Measurements from ENCODE around the gene UBTFL1.
"Not testable (repeated sequence)": the region's sequence is repeated elsewhere in the genome, so short reads cannot be mapped to it uniquely, and the experiment has no call there.

Gene UBTFL1

GRCh38 chr11:90085650-90086049, at the start of gene UBTFL1:
Gene UBTFL1, plus strand, starts transcription at chr11:90085950. Its CDS starts 0 bp downstream, at chr11:90085950.
- not testable (repeated sequence) for H3K36me3 Mint-ChIP-seq (ENCODE audit: low read depth); H3K9me3 Mint-ChIP-seq

DNA sequence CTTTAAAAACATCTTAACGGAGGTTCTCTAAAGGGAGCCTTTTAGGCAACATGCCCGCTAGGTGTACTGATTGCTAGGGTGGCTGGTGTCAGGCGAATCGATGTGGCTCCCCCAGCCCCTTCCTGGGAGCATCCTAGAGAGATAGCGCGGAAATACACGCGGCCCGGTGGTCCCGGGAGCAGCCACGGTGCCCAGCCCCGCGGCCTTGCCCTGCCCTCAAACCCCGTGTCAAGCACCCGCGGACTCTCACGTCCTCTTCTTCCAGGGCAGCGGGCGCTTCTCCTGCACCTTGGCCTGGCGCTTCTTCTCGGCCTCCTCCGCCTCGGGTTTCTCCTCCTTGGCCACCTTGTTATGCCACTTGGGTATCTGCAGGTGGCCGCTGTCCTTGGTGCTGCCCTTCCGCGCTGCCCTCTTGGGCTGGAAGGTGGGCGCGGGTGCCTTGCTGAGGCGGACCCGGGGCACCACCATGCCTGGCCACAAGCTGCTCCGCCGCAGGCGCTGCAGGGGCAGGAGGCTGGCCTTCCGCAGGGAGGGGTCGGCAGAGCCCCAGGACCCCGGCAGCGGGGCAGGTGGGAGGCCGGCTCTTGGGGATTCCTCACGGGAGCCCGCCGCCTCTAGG, 34.0 kb upstream of the UBTFL1 start:
- intact Hi-C loops (cut with micrococcal nuclease), result not testable (repeated sequence)

More at GRCh38 chr11:90085650-90086049, at the start of gene UBTFL1:
- intact Hi-C loops (cut with micrococcal nuclease); H3K27me3 Mint-ChIP-seq; H3K27ac Mint-ChIP-seq; H3K4me1 Mint-ChIP-seq (ENCODE audit: low read depth); H3K4me3 Mint-ChIP-seq: not testable (repeated sequence)

DNA sequence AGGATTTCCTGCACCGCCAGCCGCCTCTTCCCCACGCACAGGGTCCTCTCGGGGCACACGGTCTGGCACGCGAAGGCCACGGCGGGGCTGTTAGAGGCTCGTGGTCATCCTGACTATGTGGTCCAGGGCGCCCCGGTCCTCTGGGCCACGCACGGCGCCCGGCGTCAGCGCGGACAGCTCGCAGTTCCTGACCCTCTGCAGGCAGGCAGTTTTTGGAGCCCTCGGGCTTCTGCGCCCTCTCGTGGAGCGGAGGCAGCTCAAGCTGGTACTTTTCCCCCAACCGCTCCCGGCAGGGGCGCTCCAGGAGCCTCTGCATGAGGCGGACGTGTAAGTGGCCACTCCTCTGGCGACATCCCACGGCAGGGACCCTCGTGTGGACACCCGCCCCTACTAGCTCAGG, 33.4 kb upstream of the UBTFL1 start:
- intact Hi-C loops (cut with micrococcal nuclease); H3K27ac Mint-ChIP-seq; H3K27me3 Mint-ChIP-seq; H3K9me3 Mint-ChIP-seq; H3K4me3 Mint-ChIP-seq; H3K4me1 Mint-ChIP-seq (ENCODE audit: low read depth); H3K36me3 Mint-ChIP-seq (ENCODE audit: low read depth): not testable (repeated sequence)

More for the DNA sequence above, 34.0 kb upstream of the UBTFL1 start:
- H3K27ac Mint-ChIP-seq; H3K4me3 Mint-ChIP-seq; H3K9me3 Mint-ChIP-seq; H3K36me3 Mint-ChIP-seq (ENCODE audit: low read depth); H3K4me1 Mint-ChIP-seq (ENCODE audit: low read depth); H3K27me3 Mint-ChIP-seq: not testable (repeated sequence)

GRCh38 chr11:90053545-90053944, 32.2 kb upstream of the UBTFL1 start:
- H3K27ac Mint-ChIP-seq; H3K4me3 Mint-ChIP-seq; intact Hi-C loops (cut with micrococcal nuclease); H3K4me1 Mint-ChIP-seq (ENCODE audit: low read depth); H3K36me3 Mint-ChIP-seq (ENCODE audit: low read depth); H3K27me3 Mint-ChIP-seq; H3K9me3 Mint-ChIP-seq: not testable (repeated sequence)

GRCh38 chr11:90088731-90089130, 3.0 kb downstream of the UBTFL1 start:
- H3K27ac Mint-ChIP-seq; H3K4me3 Mint-ChIP-seq; H3K4me1 Mint-ChIP-seq (ENCODE audit: low read depth); H3K36me3 Mint-ChIP-seq (ENCODE audit: low read depth); H3K9me3 Mint-ChIP-seq; H3K27me3 Mint-ChIP-seq; intact Hi-C loops (cut with micrococcal nuclease): not testable (repeated sequence)

DNA sequence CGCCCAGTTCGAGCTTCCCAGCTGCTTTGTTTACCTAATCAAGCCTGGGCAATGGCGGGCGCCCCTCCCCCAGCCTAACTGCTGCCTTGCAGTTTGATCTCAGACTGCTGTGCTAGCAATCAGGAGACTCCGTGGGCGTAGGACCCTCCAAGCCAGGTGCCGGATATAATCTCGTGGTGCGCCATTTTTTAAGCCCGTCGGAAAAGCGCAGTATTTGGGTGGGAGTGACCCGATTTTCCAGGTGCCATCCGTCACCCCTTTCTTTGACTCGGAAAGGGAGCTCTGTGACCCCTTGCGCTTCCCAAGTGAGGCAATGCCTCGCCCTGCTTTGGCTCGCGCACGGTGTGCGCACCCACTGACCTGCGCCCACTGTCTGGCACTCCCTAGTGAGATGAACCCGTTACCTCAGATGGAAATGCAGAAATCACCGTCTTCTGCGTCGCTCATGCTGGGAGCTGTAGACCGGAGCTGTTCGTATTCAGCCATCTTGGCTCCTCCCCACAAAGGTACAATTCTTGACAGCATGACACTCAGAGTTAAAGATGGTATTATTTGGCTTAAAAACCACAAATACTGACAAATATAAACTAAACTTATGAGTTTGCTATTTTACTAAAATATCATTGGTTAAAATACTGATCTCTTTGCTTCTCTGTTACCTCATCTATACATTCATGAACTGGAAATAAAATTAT, 9.6 kb downstream of the UBTFL1 start:
- H3K36me3 Mint-ChIP-seq (ENCODE audit: low read depth); intact Hi-C loops (cut with micrococcal nuclease); H3K4me1 Mint-ChIP-seq (ENCODE audit: low read depth); H3K4me3 Mint-ChIP-seq; H3K27me3 Mint-ChIP-seq; H3K9me3 Mint-ChIP-seq; H3K27ac Mint-ChIP-seq: not testable (repeated sequence)

DNA sequence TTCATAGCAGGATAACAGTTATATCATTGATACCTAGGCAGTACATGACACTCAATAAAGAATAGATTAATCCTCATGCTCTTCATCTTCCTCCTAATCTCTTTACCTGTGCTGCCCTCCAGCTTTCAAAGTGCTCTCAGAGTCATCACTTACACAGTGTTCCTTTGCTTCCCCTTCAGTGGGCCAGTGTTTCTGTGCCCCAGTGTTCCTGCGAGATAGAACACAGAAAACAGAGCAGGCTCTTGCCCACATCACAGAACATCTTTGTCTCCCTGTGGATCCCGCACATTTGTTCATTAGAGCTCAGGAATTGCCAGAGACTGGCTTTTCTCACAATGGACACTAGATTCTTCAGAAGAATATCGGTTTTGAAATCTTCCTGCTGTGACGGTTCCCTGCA, 12.5 kb downstream of the UBTFL1 start:
- H3K36me3 Mint-ChIP-seq (ENCODE audit: low read depth); H3K27me3 Mint-ChIP-seq; H3K27ac Mint-ChIP-seq; H3K4me3 Mint-ChIP-seq; H3K4me1 Mint-ChIP-seq (ENCODE audit: low read depth); intact Hi-C loops (cut with micrococcal nuclease); H3K9me3 Mint-ChIP-seq: not testable (repeated sequence)

DNA sequence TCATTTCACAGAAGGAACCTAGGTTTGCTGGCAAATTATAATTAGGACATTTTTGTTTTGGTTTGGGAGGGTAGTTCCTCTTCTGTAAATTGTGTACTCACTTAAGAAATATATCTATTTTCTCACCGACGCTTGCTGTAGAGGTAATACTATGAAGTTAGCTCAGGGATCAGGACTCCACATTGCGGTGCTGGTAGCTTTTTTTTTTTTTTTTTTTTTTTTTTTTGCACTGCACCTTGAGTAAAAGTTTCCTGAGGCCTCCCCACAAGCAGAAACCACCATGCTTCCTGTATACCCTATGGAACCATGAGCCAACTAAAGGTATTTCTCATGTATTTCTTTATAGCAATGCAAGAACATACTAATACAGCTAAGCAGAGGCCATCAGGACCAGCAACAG, 14.7 kb downstream of the UBTFL1 start:
- Mint-ChIP-seq H3K27ac (no peak overlapping the region), H3K9me3 (no peaks in the 10 kb centered on the region), H3K27me3 (no peaks in the 10 kb centered on the region), H3K4me3 (no peak overlapping the region), H3K4me1 (ENCODE audit: low read depth) (no peaks in the 10 kb centered on the region), H3K36me3 (ENCODE audit: low read depth) (no peaks in the 10 kb centered on the region)
- intact Hi-C loops (cut with micrococcal nuclease), result no loop called here

GRCh38 chr11:90113541-90113940, 27.8 kb downstream of the UBTFL1 start:
- Mint-ChIP-seq H3K36me3 (ENCODE audit: low read depth) (no peaks in the 10 kb centered on the region), H3K27ac (no peak overlapping the region), H3K27me3 (no peaks in the 10 kb centered on the region), H3K4me3 (no peak overlapping the region), H3K4me1 (ENCODE audit: low read depth) (no peaks in the 10 kb centered on the region), H3K9me3 (no peaks in the 10 kb centered on the region)
- intact Hi-C loops (cut with micrococcal nuclease), result no loop called here

DNA sequence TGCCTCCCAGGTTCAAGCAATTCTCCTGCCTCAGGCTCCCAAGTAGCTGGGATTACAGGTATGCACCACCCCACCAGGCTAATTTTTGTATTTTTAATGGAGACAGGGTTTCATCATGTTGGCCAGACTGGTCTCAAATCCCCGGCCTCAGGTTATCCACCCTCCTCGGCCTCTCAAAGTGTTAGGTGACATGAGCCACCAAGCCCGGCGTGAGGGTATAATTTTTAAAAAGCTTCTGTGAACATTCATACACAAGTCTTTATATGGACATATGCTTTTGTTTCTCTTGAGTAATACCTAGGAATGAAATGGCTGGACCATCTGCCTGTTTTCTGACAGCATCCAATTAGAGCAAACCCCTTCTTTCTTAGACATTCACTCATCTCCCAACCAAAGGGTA, 34.4 kb downstream of the UBTFL1 start:
- Mint-ChIP-seq H3K9me3 (no peaks in the 10 kb centered on the region), H3K4me3 (no peak overlapping the region), H3K27me3 (no peaks in the 10 kb centered on the region), H3K27ac (no peak overlapping the region), H3K4me1 (ENCODE audit: low read depth) (no peaks in the 10 kb centered on the region), H3K36me3 (ENCODE audit: low read depth) (no peaks in the 10 kb centered on the region)
- intact Hi-C loops (cut with micrococcal nuclease), result no loop called here

GRCh38 chr11:90124371-90124770, 38.6 kb downstream of the UBTFL1 start:
- H3K4me3 Mint-ChIP-seq, result no peak overlapping the region
- no peaks in the 10 kb centered on the region for H3K9me3 Mint-ChIP-seq
- no peaks in the 10 kb centered on the region for H3K27me3 Mint-ChIP-seq
- intact Hi-C loops (cut with micrococcal nuclease), result no loop called here
- no peak overlapping the region for H3K27ac Mint-ChIP-seq
- H3K4me1 Mint-ChIP-seq (ENCODE audit: low read depth), result no peaks in the 10 kb centered on the region
- H3K36me3 Mint-ChIP-seq (ENCODE audit: low read depth), result no peaks in the 10 kb centered on the region

DNA sequence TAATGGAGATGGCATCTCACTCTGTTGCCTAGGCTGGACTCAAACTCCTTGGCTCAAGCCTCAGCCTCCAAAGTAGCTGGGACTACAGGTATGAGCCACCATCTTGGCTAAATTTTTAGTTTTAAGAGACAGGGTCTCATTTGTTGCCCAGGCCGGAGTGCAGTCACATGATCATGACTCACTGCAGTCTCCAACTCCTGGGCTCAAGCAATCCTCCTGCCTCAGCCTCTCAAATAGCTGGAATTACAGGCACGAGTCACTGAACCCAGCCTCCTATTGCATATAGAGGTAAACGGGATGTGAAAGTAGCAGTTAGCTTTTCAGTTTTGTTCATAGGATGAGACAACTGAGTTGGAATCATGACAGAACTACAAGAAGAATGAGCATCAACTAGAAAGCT, 39.2 kb downstream of the UBTFL1 start:
- no peak overlapping the region for H3K4me3 Mint-ChIP-seq
- H3K9me3 Mint-ChIP-seq, result no peaks in the 10 kb centered on the region
- H3K36me3 Mint-ChIP-seq (ENCODE audit: low read depth), result no peaks in the 10 kb centered on the region

GRCh38 chr11:90133560-90134477, 48.1 kb downstream of the UBTFL1 start:
- Mint-ChIP-seq H3K4me3 (no peak overlapping the region), H3K36me3 (ENCODE audit: low read depth) (no peaks in the 10 kb centered on the region)
- intact Hi-C loops (cut with micrococcal nuclease), result no loop called here

More for the DNA sequence above, 39.2 kb downstream of the UBTFL1 start:
- Mint-ChIP-seq H3K4me1 (ENCODE audit: low read depth) (no peaks in the 10 kb centered on the region), H3K27me3 (no peaks in the 10 kb centered on the region), H3K27ac (no peak overlapping the region)
- intact Hi-C loops (cut with micrococcal nuclease), result no loop called here

GRCh38 chr11:90134478-90135003, 48.8 kb downstream of the UBTFL1 start, which contains the start of gene NAALAD2:
Gene NAALAD2, plus strand, starts transcription at chr11:90134663. Its CDS starts 96 bp downstream, at chr11:90134759.
- intact Hi-C loops (cut with micrococcal nuclease), result no loop called here
- H3K27me3 Mint-ChIP-seq, result peaks cover 31% of the 10 kb centered on the region
- peaks cover 11% of the 10 kb centered on the region for H3K4me1 Mint-ChIP-seq (ENCODE audit: low read depth)
- H3K4me3 Mint-ChIP-seq, result no peak within 1 kb of the TSS
- no peaks in the 10 kb centered on the region for H3K36me3 Mint-ChIP-seq (ENCODE audit: low read depth)
- H3K9me3 Mint-ChIP-seq, result no peaks in the 10 kb centered on the region
- H3K27ac Mint-ChIP-seq, result no peak within 1 kb of the TSS

More at GRCh38 chr11:90133560-90134477, 48.1 kb downstream of the UBTFL1 start:
- H3K27me3 Mint-ChIP-seq, result peaks cover 31% of the 10 kb centered on the region
- no peak overlapping the region for H3K27ac Mint-ChIP-seq
- H3K4me1 Mint-ChIP-seq (ENCODE audit: low read depth), result peaks cover 11% of the 10 kb centered on the region
- no peaks in the 10 kb centered on the region for H3K9me3 Mint-ChIP-seq

Data from dendritic cell treated with granulocyte-macrophage colony-stimulating factor and Interleukin-4, amounts not matched to agents 40 ng/mL and 50 ng/mL, for 4 days (primary cell).